SK-N-SH (cell line): ENCODE results near the gene SLC2A2.

ENCODE experiments used
- GABPA ChIP-seq: IDR thresholded peaks from 2 replicates; pipeline ENCODE4 v1.4.0; 2012; ENCODE audit warnings: low read depth, mild to moderate bottlenecking
- SIN3A ChIP-seq: IDR thresholded peaks from 2 replicates; pipeline ENCODE4 v1.6.1; 2012; ENCODE audit warnings: low read depth, mild to moderate bottlenecking, low read length, moderate library complexity, borderline replicate concordance
- TF ChIP-seq, protein P1 (sequence below): fragments of 200-600 bp; sonication (generic); IDR thresholded peaks from 2 replicates; pipeline ENCODE4 v1.6.1; 2017; ENCODE audit warnings: antibody characterized with exemption, mild to moderate bottlenecking, moderate library complexity

DNA sequence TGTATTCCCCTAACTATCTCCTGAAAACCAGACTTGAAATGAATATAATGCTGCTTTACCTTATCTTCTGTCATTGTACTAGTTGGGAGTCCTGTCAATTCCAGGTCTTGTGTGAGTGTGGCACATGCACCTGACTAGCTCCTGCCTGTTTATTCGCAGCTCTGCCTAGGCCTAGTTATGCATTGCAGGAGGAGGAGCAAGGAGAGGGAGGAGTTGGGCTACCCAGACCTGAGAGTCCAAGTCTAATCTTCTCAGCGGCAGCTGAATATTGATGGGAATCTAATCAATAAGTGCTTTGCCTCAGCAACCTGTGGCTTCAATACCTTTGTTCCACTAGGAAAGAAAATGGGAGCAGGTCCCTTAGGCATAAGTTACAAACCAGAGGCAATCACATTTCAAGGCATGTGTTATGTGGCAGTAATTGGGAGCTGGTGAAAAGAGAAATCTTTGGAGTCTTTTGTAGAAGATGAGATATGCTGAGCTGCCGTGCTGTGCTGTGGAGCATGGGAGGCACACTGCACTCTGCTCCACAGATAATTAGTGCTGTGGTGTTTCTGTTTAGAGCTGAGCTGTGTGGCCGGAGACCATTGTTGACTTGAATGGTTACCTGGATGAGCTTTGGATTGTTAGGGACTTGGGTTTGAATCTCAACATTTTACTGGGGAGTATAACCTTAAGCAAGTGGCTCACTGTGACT lies at the start of gene SLC2A2:
- TF ChIP-seq, protein P1, sequence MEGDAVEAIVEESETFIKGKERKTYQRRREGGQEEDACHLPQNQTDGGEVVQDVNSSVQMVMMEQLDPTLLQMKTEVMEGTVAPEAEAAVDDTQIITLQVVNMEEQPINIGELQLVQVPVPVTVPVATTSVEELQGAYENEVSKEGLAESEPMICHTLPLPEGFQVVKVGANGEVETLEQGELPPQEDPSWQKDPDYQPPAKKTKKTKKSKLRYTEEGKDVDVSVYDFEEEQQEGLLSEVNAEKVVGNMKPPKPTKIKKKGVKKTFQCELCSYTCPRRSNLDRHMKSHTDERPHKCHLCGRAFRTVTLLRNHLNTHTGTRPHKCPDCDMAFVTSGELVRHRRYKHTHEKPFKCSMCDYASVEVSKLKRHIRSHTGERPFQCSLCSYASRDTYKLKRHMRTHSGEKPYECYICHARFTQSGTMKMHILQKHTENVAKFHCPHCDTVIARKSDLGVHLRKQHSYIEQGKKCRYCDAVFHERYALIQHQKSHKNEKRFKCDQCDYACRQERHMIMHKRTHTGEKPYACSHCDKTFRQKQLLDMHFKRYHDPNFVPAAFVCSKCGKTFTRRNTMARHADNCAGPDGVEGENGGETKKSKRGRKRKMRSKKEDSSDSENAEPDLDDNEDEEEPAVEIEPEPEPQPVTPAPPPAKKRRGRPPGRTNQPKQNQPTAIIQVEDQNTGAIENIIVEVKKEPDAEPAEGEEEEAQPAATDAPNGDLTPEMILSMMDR: no peak
- TF ChIP-seq GABPA (no peak), SIN3A (no peak)
